Heart right ventricle (tissue), 16 donors: ENCODE data around the gene CYTL1. TPM values are rescaled to one million over a fixed set of nuclear protein-coding genes. Genes with fewer than 3 reads are reported as not detected.
A peak's percentile ranks its signal among the peaks of the same experiment; 100 is the strongest.

Source experiments
- ATAC-seq, 8 donors: fragments of 200-7000 bp; cut with Tn5 transposase; one replicate each; pipeline ENCODE4 v1.9.1; 2020; ENCODE audit warnings: mild to moderate bottlenecking in 8 of 8, moderate library complexity in 8 of 8, moderate number of reproducible peaks in 1 of 8
- DNase-seq, 2 donors: peaks; one replicate each; pipeline ENCODE4 v3.0.0-alpha.2; 2020
- H3K27ac ChIP-seq, 10 donors: fragments of 200-600 bp; sonication (generic) in 2 of 10; one replicate each; pipeline versions ENCODE4 v1.5.0 to v1.8.0; 2020 to 2022; ENCODE audit warnings: mild to moderate bottlenecking in 3 of 10
- H3K27me3 ChIP-seq, 7 donors: fragments of 200-600 bp; one replicate each; pipeline ENCODE4 v1.8.0; 2021 to 2022; ENCODE audit warnings: mild to moderate bottlenecking in 2 of 7
- H3K36me3 ChIP-seq, 9 donors: fragments of 200-600 bp; sonication (generic) in 1 of 9; one replicate each; pipeline versions ENCODE4 v1.5.0 to v1.8.0; 2020 to 2022; ENCODE audit warnings: mild to moderate bottlenecking in 2 of 9
- H3K4me1 ChIP-seq, 9 donors: fragments of 200-600 bp; sonication (generic) in 1 of 9; one replicate each; pipeline versions ENCODE4 v1.5.0 to v1.8.0; 2020 to 2022; ENCODE audit warnings: mild to moderate bottlenecking in 4 of 9
- H3K4me3 ChIP-seq, 10 donors: fragments of 200-600 bp; sonication (generic) in 2 of 10; one replicate each; pipeline versions ENCODE4 v1.5.0 to v1.8.0; 2020 to 2022; ENCODE audit warnings: mild to moderate bottlenecking in 7 of 10, moderate library complexity in 2 of 10
- H3K9me3 ChIP-seq, 11 donors: fragments of 200-600 bp in 10 of 11; sonication (generic) in 2 of 11; one replicate each; pipeline versions ENCODE4 v1.5.0 to v1.8.0; 2013 to 2022; ENCODE audit warnings: mild to moderate bottlenecking in 2 of 11, control low read depth in 1 of 11, moderate library complexity in 1 of 11
- WGBS, 2 donors: extraction: QIAGEN DNeasy Blood & Tissue Kit; methylation state at CpG; one replicate each; pipeline ENCODE4 v1.1.7; 2013; ENCODE audit warnings: inconsistent platforms in 1 of 2; 5-methylcytosine and 5-hydroxymethylcytosine counted together
- intact Hi-C, 10 donors: fragments of 100-400 bp; cut with DNase I; formaldehyde crosslinking; loops; one replicate each; pipeline versions ENCODE4 v1.11.1 to v1.14.2; 2022
- polyA plus RNA-seq, 2 donors: library from polyadenylated mRNA; stranded (reverse); fragments of 200-250 nt; gene quantifications; one replicate each; pipeline ENCODE4 v1.2.3, GENCODE V29; 2013
- total RNA-seq, 10 donors: library from RNA; stranded (reverse); fragmentation: NEBNext Ultra II Directional in 3 of 10; extraction: Animal tissue kit (Norgen Biotek cat#: 25700) in 3 of 10; gene quantifications; one replicate each; pipeline versions ENCODE4 v1.2.1 to v1.2.4, GENCODE V29; 2021 to 2023
- TF ChIP-seq, protein P1 (sequence below), 9 donors: fragments of 200-600 bp; sonication (generic) in 2 of 9; IDR thresholded peaks; one replicate each; pipeline versions ENCODE4 v1.5.0 to v1.8.0; 2021 to 2022; ENCODE audit warnings: antibody characterized with exemption in 9 of 9, mild to moderate bottlenecking in 5 of 9, moderate library complexity in 1 of 9
- donor health status: Arrhythmogenic right ventricular cardiomyopathy.
- donor health status: ischemic (EF 13 %, LVEDD 7.1; RV severe dilation, severe dysfunction).
- donor health status: healthy with polysubstance abuse.
- donor health status: DM: no; HTN: yes; CAD: no.
- donor health status: DM: no; HTN: no; CAD: no.
- donor health status: ischemic (EF 25% LVEDD 6.9; RV normal size, moderate dysfunction).
- donor health status: ischemic (EF 25% LVEDD 5.7; RV mildly dilated, moderate dysfunction).
- donor health status: healthy.
- donor health status: DM: yes; HTN: yes; CAD: no.
- donor health status: Ischemic cardiomyopathy.
- donor health status: ischemic (EF 35%, LVEDD 5.7; RV mildly dilated, moderate dysfunction).
- donor health status: nonischemic (EF 11% LVEDD 7.7; RV severe dilation, severe dysfunction).
- donor health status: DM: yes; HTN: yes; CAD: no.
- donor health status: PGD.
- donor health status: ischemic (EF 29% LVEDD 5.4; RV normal size, mild dysfunction).
- donor health status: nonischemic (EF 23%, LVEDD 6.1; RV moderate dilation, normal function).

CYTL1 gene
- total and polyA plus RNA-seq, 12 donors = 0.20 to 0.95 (median 0.40) TPM; not detected in 6

DNA sequence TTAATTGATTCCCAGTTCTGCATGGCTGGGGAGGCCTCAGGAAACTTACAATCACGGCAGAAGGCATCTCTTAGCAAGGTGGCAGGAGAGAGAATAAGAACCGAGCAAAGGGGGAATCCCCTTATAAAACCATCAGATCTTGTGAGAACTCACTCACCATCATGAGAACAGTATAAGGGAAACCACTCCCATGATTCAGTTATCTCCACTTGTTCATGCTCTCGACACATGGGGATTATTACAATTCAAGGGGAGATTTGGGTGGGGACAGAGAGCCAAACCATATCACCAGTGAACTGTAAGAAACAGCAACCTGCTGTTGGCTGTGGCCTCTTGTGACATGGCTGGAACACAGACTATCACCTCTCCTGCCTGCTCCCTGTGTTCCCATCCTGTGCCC, 7.1 kb upstream of the CYTL1 start:
- Histone ChIP-seq H3K27ac (no peak overlapping the region), H3K36me3 (no peaks in the 10 kb centered on the region), H3K4me3 (no peak overlapping the region), H3K27me3 (peaks cover 0 to 15% (median 4%) of the 10 kb centered on the region in 7 donors), H3K9me3 (peaks cover 0 to 13% (median 0%) of the 10 kb centered on the region in 11 donors), H3K4me1 (peaks cover 0 to 8% (median 0%) of the 10 kb centered on the region in 9 donors)
- TF ChIP-seq, protein P1, sequence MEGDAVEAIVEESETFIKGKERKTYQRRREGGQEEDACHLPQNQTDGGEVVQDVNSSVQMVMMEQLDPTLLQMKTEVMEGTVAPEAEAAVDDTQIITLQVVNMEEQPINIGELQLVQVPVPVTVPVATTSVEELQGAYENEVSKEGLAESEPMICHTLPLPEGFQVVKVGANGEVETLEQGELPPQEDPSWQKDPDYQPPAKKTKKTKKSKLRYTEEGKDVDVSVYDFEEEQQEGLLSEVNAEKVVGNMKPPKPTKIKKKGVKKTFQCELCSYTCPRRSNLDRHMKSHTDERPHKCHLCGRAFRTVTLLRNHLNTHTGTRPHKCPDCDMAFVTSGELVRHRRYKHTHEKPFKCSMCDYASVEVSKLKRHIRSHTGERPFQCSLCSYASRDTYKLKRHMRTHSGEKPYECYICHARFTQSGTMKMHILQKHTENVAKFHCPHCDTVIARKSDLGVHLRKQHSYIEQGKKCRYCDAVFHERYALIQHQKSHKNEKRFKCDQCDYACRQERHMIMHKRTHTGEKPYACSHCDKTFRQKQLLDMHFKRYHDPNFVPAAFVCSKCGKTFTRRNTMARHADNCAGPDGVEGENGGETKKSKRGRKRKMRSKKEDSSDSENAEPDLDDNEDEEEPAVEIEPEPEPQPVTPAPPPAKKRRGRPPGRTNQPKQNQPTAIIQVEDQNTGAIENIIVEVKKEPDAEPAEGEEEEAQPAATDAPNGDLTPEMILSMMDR (IDR thresholded peaks at IDR 0.05) = no peak
- no peak for DNase-seq
- intact Hi-C loops = no loop called here
- ATAC-seq = no peak
- 81 to 84% methylated on average over 3 of the region's 3 CpGs for WGBS, 2 donors

DNA sequence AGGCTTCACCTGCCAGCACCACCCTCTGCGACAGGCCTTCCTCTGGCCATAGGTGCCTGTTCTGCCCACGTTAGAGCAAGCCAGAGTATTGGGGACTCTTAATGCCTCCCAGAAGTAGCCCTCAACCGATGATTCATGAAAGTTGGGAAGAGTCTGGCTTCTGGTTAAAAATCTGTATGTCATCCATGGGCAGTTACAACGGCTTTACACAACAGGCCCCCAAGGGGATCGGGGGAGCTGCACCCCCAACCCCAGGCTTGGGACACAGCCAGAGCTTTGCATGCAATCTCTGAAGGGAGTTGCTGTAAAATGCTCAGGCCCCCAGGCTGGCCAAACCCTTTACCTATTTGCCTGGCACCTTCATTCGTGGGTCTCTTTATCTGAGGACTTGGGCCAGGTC, 5.4 kb upstream of the CYTL1 start:
- TF ChIP-seq, protein P1 (IDR thresholded peaks at IDR 0.05) = no peak
- H3K27me3 ChIP-seq = peaks cover 0 to 29% (median 9%) of the 10 kb centered on the region in 7 donors

DNA sequence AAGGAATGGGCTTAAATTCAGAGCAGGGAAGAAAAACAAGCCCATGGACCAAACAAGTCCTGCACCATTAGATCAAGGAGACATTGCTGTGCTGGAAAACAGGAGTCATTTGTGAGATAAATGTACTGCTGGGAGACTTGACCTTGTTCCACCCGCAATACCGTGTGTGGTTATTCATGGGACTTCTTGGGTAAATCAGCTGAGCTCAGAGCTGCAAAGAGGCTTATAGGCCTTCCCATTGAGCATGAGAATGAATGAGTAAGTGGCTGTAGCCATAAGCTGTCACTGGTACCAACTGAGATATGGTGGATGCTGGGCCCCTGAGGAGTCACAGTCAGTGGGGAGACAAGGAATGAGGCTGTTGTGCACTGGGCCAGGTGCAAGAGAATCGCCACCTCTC, 2.3 kb upstream of the CYTL1 start:
- Histone ChIP-seq H3K36me3 (no peaks in the 10 kb centered on the region), H3K27ac (no peak overlapping the region), H3K9me3 (peaks cover 0 to 13% (median 0%) of the 10 kb centered on the region in 11 donors), H3K27me3 (peaks cover 0 to 47% (median 36%) of the 10 kb centered on the region in 7 donors), H3K4me3 (no peak overlapping the region), H3K4me1 (peaks cover 0 to 16% (median 5%) of the 10 kb centered on the region in 9 donors)
- TF ChIP-seq, protein P1 (IDR thresholded peaks at IDR 0.05) = no peak
- WGBS, 2 donors = 70 to 73% methylated on average over 3 of the region's 3 CpGs
- intact Hi-C loops = no loop called here
- no peak for ATAC-seq
- no peak for DNase-seq

More for the DNA sequence above, 5.4 kb upstream of the CYTL1 start:
- Histone ChIP-seq H3K36me3 (no peaks in the 10 kb centered on the region), H3K4me1 (peaks cover 0 to 6% (median 0%) of the 10 kb centered on the region in 9 donors), H3K9me3 (peaks cover 0 to 13% (median 0%) of the 10 kb centered on the region in 11 donors), H3K27ac (peak overlapping the region in 1 of 10 donors; percentile 47), H3K4me3 (no peak overlapping the region)
- WGBS, 2 donors = 75 to 77% methylated on average over 6 of the region's 6 CpGs
- intact Hi-C loops = no loop called here
- ATAC-seq (peak in 1 of 8 donors; percentile 63), DNase-seq (no peak)

DNA sequence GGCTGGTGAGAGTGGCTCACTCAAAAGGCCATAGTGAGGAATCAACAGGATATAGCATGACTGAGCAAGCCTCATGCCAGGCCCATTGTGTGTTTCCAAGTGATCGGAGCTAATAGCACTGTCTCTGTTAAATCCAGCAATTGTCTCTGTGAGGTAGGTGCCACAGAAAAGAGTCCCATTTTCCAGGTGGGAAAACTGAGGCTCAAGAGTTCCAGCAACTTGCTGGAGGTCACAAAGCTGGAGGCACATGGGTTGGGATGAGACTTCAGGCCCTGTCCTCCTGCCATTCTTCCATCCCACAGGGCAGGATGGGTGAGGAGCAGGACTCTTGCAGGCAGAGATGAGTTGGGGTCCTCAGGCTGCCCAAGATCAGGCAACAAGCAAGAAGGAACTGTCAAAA, 1.1 kb upstream of the CYTL1 start:
- TF ChIP-seq, protein P1 (IDR thresholded peaks at IDR 0.05) = no peak
- Histone ChIP-seq H3K4me1 (peaks cover 0 to 16% (median 5%) of the 10 kb centered on the region in 9 donors), H3K36me3 (no peaks in the 10 kb centered on the region), H3K9me3 (peaks cover 0 to 13% (median 0%) of the 10 kb centered on the region in 11 donors), H3K4me3 (no peak overlapping the region), H3K27me3 (peaks cover 0 to 55% (median 42%) of the 10 kb centered on the region in 7 donors), H3K27ac (no peak overlapping the region)
- 81 to 83% methylated on average over 1 of the region's 1 CpG for WGBS, 2 donors
- no peak for ATAC-seq
- intact Hi-C loops = no loop called here
- DNase-seq = no peak
